Measurements from ENCODE around the gene GNPDA1. TPM values are rescaled to one million over a fixed set of nuclear protein-coding genes. Genes with fewer than 3 reads are reported as not detected.

GNPDA1 gene
- total RNA-seq, 1 experiment from 2014 or later, result 54.0 TPM

DNA sequence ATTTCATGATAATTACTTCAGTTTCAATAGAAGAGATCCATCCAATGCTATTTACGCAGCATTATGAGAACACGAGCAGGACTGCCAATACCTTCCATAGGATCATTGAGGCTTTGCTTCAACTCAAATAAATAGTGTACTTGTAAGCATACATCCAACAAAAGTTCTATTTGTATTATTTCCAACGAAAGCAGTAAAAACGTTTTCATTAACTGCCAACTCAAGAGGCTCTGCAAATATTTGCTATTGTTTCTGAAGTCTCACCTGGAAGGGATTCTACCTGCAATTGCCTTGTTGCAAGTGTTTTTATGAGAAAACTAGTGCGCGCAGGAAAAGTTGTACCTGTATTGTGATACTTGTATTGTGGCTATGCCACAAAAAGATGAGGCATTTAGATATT lies 11.0 kb upstream of the GNPDA1 start:
- no peak overlapping the region for H3K27ac Mint-ChIP-seq (ENCODE audit: unreplicated experiment)
- H3K4me3 Mint-ChIP-seq (ENCODE audit: low read depth, unreplicated experiment), result no peak overlapping the region
- no peaks in the 10 kb centered on the region for H3K9me3 Mint-ChIP-seq (ENCODE audit: low read depth, unreplicated experiment)
- H3K27me3 Mint-ChIP-seq (ENCODE audit: unreplicated experiment), result no peaks in the 10 kb centered on the region
- peaks cover 10% of the 10 kb centered on the region for H3K4me1 Mint-ChIP-seq (ENCODE audit: low read depth, unreplicated experiment)
- DNase-seq, result no peak
- CTCF ChIA-PET, result interaction anchor here (1.7 to 2.3 kb wide), 2 partner anchors 8 to 87 kb away, joined by 5 to 14 read pairs; no protein-coding TSS in a partner anchor
- BruUV-seq (replicated peaks), result no TSS peak
- intact Hi-C loops (cut with micrococcal nuclease; ENCODE audit: unreplicated experiment), result no loop called here
- TF ChIP-seq, protein P1, sequence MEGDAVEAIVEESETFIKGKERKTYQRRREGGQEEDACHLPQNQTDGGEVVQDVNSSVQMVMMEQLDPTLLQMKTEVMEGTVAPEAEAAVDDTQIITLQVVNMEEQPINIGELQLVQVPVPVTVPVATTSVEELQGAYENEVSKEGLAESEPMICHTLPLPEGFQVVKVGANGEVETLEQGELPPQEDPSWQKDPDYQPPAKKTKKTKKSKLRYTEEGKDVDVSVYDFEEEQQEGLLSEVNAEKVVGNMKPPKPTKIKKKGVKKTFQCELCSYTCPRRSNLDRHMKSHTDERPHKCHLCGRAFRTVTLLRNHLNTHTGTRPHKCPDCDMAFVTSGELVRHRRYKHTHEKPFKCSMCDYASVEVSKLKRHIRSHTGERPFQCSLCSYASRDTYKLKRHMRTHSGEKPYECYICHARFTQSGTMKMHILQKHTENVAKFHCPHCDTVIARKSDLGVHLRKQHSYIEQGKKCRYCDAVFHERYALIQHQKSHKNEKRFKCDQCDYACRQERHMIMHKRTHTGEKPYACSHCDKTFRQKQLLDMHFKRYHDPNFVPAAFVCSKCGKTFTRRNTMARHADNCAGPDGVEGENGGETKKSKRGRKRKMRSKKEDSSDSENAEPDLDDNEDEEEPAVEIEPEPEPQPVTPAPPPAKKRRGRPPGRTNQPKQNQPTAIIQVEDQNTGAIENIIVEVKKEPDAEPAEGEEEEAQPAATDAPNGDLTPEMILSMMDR (IDR thresholded peaks at IDR 0.05; ENCODE audit: unreplicated experiment), result no peak
- peaks cover 6% of the 10 kb centered on the region for H3K36me3 Mint-ChIP-seq (ENCODE audit: insufficient read depth, unreplicated experiment)

DNA sequence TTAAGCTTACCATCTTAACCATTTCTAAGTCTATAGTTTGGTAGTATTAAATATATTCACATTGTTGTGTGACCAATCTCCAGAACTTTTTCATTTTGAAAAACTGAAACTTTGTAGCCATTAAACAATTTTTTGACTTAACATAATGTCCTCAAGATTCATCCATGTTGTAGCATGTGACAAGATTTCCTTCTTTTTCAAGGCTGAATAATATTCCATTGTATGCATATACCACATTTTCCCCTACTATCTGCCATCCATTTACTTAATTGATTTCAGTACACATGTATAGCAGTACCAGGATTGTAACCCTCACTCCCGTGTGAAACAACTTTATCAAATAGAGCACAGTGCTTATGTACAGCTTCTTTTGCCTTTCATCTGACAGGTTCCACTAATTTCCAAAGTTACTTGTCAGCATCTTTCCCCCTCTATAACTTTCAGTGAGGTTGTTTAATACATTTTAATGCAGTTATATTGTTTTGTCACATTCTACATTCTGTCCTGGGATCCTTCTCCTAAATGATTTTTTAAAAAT lies 7.4 kb upstream of the GNPDA1 start:
- no peaks in the 10 kb centered on the region for H3K27me3 Mint-ChIP-seq (ENCODE audit: unreplicated experiment)
- no TSS peak for BruUV-seq (replicated peaks)
- CTCF ChIA-PET, result interaction anchor here (0.7 kb wide), 1 partner anchor 88 kb away, joined by 3 read pairs; the partner anchor contains the start of gene NDFIP1
- intact Hi-C loops (cut with micrococcal nuclease; ENCODE audit: unreplicated experiment), result no loop called here
- peaks cover 16% of the 10 kb centered on the region for H3K4me1 Mint-ChIP-seq (ENCODE audit: low read depth, unreplicated experiment)
- no peaks in the 10 kb centered on the region for H3K9me3 Mint-ChIP-seq (ENCODE audit: low read depth, unreplicated experiment)
- H3K36me3 Mint-ChIP-seq (ENCODE audit: insufficient read depth, unreplicated experiment), result peaks cover 10% of the 10 kb centered on the region
- TF ChIP-seq, protein P1 (IDR thresholded peaks at IDR 0.05; ENCODE audit: unreplicated experiment), result no peak
- H3K4me3 Mint-ChIP-seq (ENCODE audit: low read depth, unreplicated experiment), result no peak overlapping the region
- DNase-seq, result no peak
- H3K27ac Mint-ChIP-seq (ENCODE audit: unreplicated experiment), result no peak overlapping the region

DNA sequence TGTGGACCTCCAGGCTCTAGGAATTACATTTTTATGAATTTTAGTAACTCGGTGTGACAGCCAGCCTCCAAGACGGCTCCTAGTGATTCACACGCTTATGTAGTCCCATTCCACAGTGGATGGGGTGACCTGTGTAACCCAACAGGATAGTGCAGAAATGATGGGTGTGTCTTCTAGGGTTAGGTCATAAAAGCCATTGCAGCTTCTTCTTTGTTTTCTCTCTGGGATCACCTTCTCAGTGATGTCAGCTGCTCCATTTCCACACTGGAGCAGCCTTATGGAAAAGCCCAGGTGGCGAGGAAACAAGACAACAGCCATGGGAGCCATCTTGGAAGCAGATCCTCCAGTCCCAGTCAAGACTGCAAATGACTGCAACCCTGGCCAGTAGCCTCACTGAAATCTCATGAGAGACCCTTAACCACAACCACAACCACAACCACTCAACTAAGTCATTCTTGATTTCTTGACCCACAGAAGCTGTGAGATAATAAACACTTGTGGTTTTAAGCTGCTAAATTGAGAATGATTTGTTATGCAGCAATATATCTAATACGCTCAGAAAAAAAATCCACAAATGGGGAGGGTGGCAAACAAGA lies 5.1 kb upstream of the GNPDA1 start:
- H3K36me3 Mint-ChIP-seq (ENCODE audit: insufficient read depth, unreplicated experiment), result peaks cover 27% of the 10 kb centered on the region
- DNase-seq, result no peak
- no peak overlapping the region for H3K27ac Mint-ChIP-seq (ENCODE audit: unreplicated experiment)
- TF ChIP-seq, protein P1 (IDR thresholded peaks at IDR 0.05; ENCODE audit: unreplicated experiment), result no peak
- peaks cover 36% of the 10 kb centered on the region for H3K4me1 Mint-ChIP-seq (ENCODE audit: low read depth, unreplicated experiment)
- intact Hi-C loops (cut with micrococcal nuclease; ENCODE audit: unreplicated experiment), result no loop called here
- no TSS peak for BruUV-seq (replicated peaks)
- H3K4me3 Mint-ChIP-seq (ENCODE audit: low read depth, unreplicated experiment), result no peak overlapping the region
- no peaks in the 10 kb centered on the region for H3K27me3 Mint-ChIP-seq (ENCODE audit: unreplicated experiment)
- no peaks in the 10 kb centered on the region for H3K9me3 Mint-ChIP-seq (ENCODE audit: low read depth, unreplicated experiment)
- CTCF ChIA-PET, result interaction anchor here (0.6 kb wide), 1 partner anchor 411 kb away, joined by 3 read pairs; no protein-coding TSS in a partner anchor

DNA sequence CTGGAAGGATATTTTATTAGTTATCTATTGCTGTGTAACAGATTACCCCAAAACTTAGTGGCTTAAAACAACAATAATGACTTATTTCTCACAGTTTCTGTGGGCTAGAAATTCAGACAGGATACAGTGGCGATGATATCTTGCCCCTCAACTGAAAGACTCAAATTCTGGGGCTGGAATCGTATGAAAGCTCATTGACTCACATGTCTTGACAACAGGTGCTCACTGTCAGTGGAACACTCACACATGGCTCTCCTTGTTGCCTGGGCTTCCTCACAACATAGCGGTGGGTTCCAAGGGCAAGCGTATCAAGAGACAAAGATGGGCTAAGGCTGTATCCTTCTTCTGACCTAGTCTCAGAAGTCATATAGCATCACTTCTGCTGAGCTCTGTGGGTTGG lies 3.7 kb upstream of the GNPDA1 start:
- no peaks in the 10 kb centered on the region for H3K9me3 Mint-ChIP-seq (ENCODE audit: low read depth, unreplicated experiment)
- CTCF ChIA-PET, result interaction anchor here (0.6 to 2.2 kb wide), 6 partner anchors 8 to 367 kb away, joined by 3 to 14 read pairs (median 4); partner anchors contain the start of gene SPRY4
- peak overlapping the region; percentile 5 for H3K4me3 Mint-ChIP-seq (ENCODE audit: low read depth, unreplicated experiment)
- TF ChIP-seq, protein P1 (IDR thresholded peaks at IDR 0.05; ENCODE audit: unreplicated experiment), result no peak
- H3K4me1 Mint-ChIP-seq (ENCODE audit: low read depth, unreplicated experiment), result peaks cover 36% of the 10 kb centered on the region
- H3K27ac Mint-ChIP-seq (ENCODE audit: unreplicated experiment), result peak overlapping the region; percentile 90
- DNase-seq, result no peak
- intact Hi-C loops (cut with micrococcal nuclease; ENCODE audit: unreplicated experiment), result no loop called here
- no peaks in the 10 kb centered on the region for H3K27me3 Mint-ChIP-seq (ENCODE audit: unreplicated experiment)
- H3K36me3 Mint-ChIP-seq (ENCODE audit: insufficient read depth, unreplicated experiment), result peaks cover 39% of the 10 kb centered on the region
- no TSS peak for BruUV-seq (replicated peaks)
